Colonic mucosa (tissue), 4 donors: ENCODE results near the gene GPX3. TPM values are rescaled to one million over a fixed set of nuclear protein-coding genes. Genes with fewer than 3 reads are reported as not detected.

ENCODE experiments used
- DNase-seq: peaks from one replicate; pipeline ENCODE4 v3.0.0-alpha.2; 2020
- H3K27ac ChIP-seq: fragments of 200-600 bp; one replicate; pipeline ENCODE4 v1.8.0; 2021
- H3K27me3 ChIP-seq: fragments of 200-600 bp; one replicate; pipeline ENCODE4 v1.8.0; 2021
- H3K36me3 ChIP-seq: fragments of 200-600 bp; one replicate; pipeline ENCODE4 v1.8.0; 2021
- H3K4me1 ChIP-seq: fragments of 200-600 bp; one replicate; pipeline ENCODE4 v1.8.0; 2021; ENCODE audit warnings: mild to moderate bottlenecking
- H3K4me3 ChIP-seq: fragments of 200-600 bp; one replicate; pipeline ENCODE4 v1.8.0; 2021
- H3K9ac ChIP-seq, 2 donors: one replicate each; pipeline ENCODE4 v1.7.0; 2013; ENCODE audit warnings: control low read depth in 2 of 2, low read depth in 2 of 2, low read length in 2 of 2
- H3K9me3 ChIP-seq: fragments of 200-600 bp; one replicate; pipeline ENCODE4 v1.8.0; 2021
- intact Hi-C: fragments of 100-400 bp; cut with DNase I; formaldehyde crosslinking; loops from one replicate; pipeline ENCODE4 v1.14.1; 2022
- total RNA-seq, 2 donors: library from RNA; stranded (reverse); fragmentation: NEBNext Ultra II Directional in 1 of 2; extraction: Animal tissue kit (Norgen Biotek cat#: 25700) in 1 of 2; gene quantifications; one replicate each; pipeline ENCODE4 v1.2.1, GENCODE V29; 2021
- TF ChIP-seq, protein P1 (sequence below): fragments of 200-600 bp; IDR thresholded peaks from one replicate; pipeline ENCODE4 v1.8.0; 2022; ENCODE audit warnings: antibody characterized with exemption, mild to moderate bottlenecking
- donor health status: healthy.
- donor health status: DM: no; HTN: no; CAD: no.
- donor health status: DM: no; HTN: no; CAD: no.

GPX3 gene
- total RNA-seq, 2 donors from 2014 or later: 30.2 to 60.5 TPM

- TF ChIP-seq, protein P1, sequence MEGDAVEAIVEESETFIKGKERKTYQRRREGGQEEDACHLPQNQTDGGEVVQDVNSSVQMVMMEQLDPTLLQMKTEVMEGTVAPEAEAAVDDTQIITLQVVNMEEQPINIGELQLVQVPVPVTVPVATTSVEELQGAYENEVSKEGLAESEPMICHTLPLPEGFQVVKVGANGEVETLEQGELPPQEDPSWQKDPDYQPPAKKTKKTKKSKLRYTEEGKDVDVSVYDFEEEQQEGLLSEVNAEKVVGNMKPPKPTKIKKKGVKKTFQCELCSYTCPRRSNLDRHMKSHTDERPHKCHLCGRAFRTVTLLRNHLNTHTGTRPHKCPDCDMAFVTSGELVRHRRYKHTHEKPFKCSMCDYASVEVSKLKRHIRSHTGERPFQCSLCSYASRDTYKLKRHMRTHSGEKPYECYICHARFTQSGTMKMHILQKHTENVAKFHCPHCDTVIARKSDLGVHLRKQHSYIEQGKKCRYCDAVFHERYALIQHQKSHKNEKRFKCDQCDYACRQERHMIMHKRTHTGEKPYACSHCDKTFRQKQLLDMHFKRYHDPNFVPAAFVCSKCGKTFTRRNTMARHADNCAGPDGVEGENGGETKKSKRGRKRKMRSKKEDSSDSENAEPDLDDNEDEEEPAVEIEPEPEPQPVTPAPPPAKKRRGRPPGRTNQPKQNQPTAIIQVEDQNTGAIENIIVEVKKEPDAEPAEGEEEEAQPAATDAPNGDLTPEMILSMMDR: no peak
- Histone ChIP-seq H3K9me3 (no peaks in the 10 kb centered on the region), H3K4me1 (peaks cover 6% of the 10 kb centered on the region), H3K9ac (no peak overlapping the region), H3K36me3 (no peaks in the 10 kb centered on the region), H3K27ac (no peak overlapping the region), H3K4me3 (no peak overlapping the region), H3K27me3 (no peaks in the 10 kb centered on the region)
- DNase-seq: no peak
- intact Hi-C loops: no loop called here
Observed at GRCh38 chr5:151019331-151019730, 1.1 kb upstream of the GPX3 start.

DNA sequence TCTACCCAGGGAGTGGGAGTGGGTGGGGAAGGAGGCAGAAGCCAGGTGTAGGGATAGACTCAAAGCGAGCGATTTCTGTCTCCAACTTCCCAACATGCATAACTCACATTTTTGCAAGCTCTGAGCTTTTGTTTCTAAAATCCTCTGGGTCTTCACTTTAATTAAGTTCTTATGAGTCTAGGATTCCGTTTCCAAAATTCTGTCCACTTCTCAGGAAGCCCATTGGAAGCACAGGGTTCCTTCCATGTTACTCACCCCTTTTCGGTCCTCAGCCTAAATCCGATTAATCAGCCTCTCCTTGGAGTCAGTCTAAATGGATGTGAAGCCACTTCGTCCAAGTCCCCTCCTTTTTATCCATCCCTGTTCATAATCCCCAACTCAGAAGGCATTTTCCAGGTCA is 1.4 kb downstream of the GPX3 start:
- H3K27me3 ChIP-seq: no peaks in the 10 kb centered on the region
- DNase-seq: no peak
- peaks cover 6% of the 10 kb centered on the region for H3K4me1 ChIP-seq
- H3K4me3 ChIP-seq: peak overlapping the region; percentile 62
- intact Hi-C loops: no loop called here
- H3K27ac ChIP-seq: peak overlapping the region; percentile 62
- peak overlapping the region; percentile 61 to 67 for H3K9ac ChIP-seq
- no peaks in the 10 kb centered on the region for H3K36me3 ChIP-seq
- TF ChIP-seq, protein P1: no peak
- no peaks in the 10 kb centered on the region for H3K9me3 ChIP-seq

GRCh38 chr5:151022511-151023018 is 2.2 kb downstream of the GPX3 start:
- H3K4me1 ChIP-seq: peaks cover 6% of the 10 kb centered on the region
- no peak overlapping the region for H3K4me3 ChIP-seq
- no peaks in the 10 kb centered on the region for H3K9me3 ChIP-seq
- H3K9ac ChIP-seq: no peak overlapping the region
- H3K27me3 ChIP-seq: no peaks in the 10 kb centered on the region
- TF ChIP-seq, protein P1: no peak
- peak overlapping the region; percentile 62 for H3K27ac ChIP-seq
- no peaks in the 10 kb centered on the region for H3K36me3 ChIP-seq
- no peak for DNase-seq
- intact Hi-C loops: no loop called here

- H3K4me1 ChIP-seq: peaks cover 6% of the 10 kb centered on the region
- H3K27me3 ChIP-seq: no peaks in the 10 kb centered on the region
- H3K9me3 ChIP-seq: no peaks in the 10 kb centered on the region
- H3K36me3 ChIP-seq: no peaks in the 10 kb centered on the region
- H3K27ac ChIP-seq: peak overlapping the region; percentile 54
- H3K4me3 ChIP-seq: no peak overlapping the region
- TF ChIP-seq, protein P1: no peak
- peak; percentile 49 for DNase-seq
- no peak overlapping the region for H3K9ac ChIP-seq
- intact Hi-C loops: no loop called here
Observed at GRCh38 chr5:151023047-151023615, 2.7 kb downstream of the GPX3 start.

GRCh38 chr5:151023651-151024050 is 3.3 kb downstream of the GPX3 start:
- H3K27ac ChIP-seq: peak overlapping the region; percentile 54
- H3K4me3 ChIP-seq: no peak overlapping the region
- H3K9ac ChIP-seq: no peak overlapping the region
- no peaks in the 10 kb centered on the region for H3K36me3 ChIP-seq
- H3K27me3 ChIP-seq: no peaks in the 10 kb centered on the region
- intact Hi-C loops: no loop called here
- DNase-seq: peak; percentile 67
- TF ChIP-seq, protein P1: no peak
- no peaks in the 10 kb centered on the region for H3K9me3 ChIP-seq
- H3K4me1 ChIP-seq: peaks cover 6% of the 10 kb centered on the region
